ENCODE measurements around the gene PRDM8. TPM values are rescaled to one million over a fixed set of nuclear protein-coding genes. Genes with fewer than 3 reads are reported as not detected.
"Not testable (repeated sequence)": the region's sequence is repeated elsewhere in the genome, so short reads cannot be mapped to it uniquely, and the experiment has no call there.

The PRDM8 gene
- total RNA-seq, 2 experiments from 2014 or later, result 18.9 to 21.9 TPM

DNA sequence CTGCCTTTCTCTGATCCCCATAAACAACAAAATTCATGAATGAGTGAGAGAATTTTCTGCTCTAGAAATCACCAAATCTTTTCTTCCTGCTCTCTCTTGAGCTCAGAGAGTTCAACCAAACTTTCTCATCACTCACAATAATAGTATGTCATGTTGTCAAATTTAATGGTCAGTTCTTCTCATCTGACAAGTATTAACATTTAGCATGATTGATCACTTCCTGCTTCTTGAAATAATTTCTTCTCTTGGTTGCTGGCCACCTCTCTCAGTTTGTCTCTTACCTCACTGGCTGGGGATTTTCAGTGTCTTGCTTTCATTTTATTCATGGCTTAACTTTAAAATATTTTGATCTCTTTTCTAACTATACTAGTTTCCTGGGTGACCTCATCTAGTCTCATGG, 43.7 kb downstream of the PRDM8 start:
- Mint-ChIP-seq H3K36me3 (ENCODE audit: low read depth) (no peaks in the 10 kb centered on the region), H3K4me3 (no peak overlapping the region), H3K9me3 (no peaks in the 10 kb centered on the region), H3K27ac (no peak overlapping the region), H3K4me1 (no peaks in the 10 kb centered on the region), H3K27me3 (peaks cover 11% of the 10 kb centered on the region)
- no peak for DNase-seq
- ChIA-PET CTCF (no interaction called here), POLR2A (no interaction called here)

DNA sequence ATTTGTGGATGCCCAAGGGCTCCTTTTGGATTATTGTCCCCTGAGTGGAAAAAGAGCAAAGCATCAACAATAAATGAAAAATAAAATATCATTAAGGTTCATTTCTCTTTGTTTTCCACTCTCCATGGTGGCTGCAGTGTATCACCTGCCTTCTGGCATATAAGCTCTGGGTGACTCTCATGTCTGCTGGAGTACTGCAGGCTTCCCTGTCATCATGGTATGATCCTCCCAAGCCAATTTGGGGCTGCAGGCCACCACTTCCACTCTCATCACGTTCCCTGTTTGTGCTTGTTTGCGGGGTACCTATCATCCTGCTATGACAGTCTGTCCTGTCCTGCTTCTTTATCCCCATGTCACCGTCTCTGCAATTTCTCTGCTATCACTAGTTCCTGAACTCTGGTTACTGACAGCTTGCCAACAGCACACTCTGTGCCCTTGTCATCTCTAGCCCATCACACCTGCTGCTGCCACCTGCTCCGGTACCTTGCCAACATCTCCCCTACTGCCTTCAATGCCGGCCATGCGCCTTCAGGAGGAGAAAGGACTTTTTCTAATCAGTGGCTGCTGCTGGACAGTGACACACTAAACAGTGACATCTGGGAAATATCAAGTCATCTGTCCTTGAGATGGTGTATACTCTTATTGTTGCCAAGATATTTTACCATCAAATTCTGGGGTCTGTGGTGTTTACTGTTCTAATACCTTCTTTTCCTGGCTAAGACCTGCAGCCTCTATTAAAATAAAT, 46.1 kb downstream of the PRDM8 start:
- CTCF ChIA-PET, result no interaction called here
- Mint-ChIP-seq H3K4me1 (no peaks in the 10 kb centered on the region), H3K4me3 (no peak overlapping the region), H3K36me3 (ENCODE audit: low read depth) (no peaks in the 10 kb centered on the region), H3K9me3 (no peaks in the 10 kb centered on the region), H3K27me3 (peaks cover 12% of the 10 kb centered on the region), H3K27ac (no peak overlapping the region)
- DNase-seq, result no peak
- POLR2A ChIA-PET, result no interaction called here

DNA sequence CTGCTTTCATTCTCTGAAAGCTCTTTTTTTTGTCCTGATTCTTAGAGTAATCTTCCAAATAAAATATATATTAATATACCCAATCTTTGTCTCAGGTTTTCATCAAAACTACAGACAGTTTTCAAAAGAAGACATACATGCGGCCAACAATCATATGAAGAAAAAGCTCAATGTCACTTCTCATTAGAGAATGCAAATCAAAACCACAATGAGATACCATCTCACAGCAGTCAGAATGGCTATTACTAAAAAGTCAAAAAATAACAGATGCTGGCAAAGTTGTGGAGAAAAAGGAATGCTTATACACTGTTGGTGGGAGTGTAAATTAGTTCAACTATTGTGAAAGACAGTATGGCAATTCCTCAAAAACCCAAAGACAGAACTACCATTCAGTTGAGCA, 50.2 kb downstream of the PRDM8 start:
- CTCF ChIA-PET; H3K36me3 Mint-ChIP-seq (ENCODE audit: low read depth); POLR2A ChIA-PET; H3K4me3 Mint-ChIP-seq; H3K4me1 Mint-ChIP-seq; H3K9me3 Mint-ChIP-seq; DNase-seq; H3K27ac Mint-ChIP-seq: not testable (repeated sequence)
- H3K27me3 Mint-ChIP-seq, result peaks cover 14% of the 10 kb centered on the region

DNA sequence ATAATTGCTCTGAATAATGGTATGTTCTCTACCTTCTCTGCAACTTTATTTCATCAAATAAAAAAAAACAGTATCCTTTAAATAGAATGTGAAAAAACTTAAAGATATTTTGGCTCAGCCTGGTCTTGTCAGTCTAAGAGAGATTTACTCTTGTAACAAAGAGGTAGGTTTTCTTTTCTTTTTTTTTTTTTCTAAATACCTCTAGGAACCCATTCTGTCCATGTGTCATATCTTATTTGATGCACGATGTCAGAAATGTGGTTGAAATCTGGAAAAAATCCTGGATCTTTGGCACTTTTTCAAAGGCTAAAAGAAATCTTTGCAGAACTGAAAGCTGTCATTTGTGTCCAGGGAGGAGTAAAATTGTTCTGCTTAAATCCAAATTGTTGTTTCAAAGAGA, 51.8 kb downstream of the PRDM8 start:
- Mint-ChIP-seq H3K27ac (no peak overlapping the region), H3K27me3 (peaks cover 9% of the 10 kb centered on the region), H3K9me3 (no peaks in the 10 kb centered on the region), H3K4me1 (no peaks in the 10 kb centered on the region), H3K36me3 (ENCODE audit: low read depth) (no peaks in the 10 kb centered on the region), H3K4me3 (no peak overlapping the region)
- ChIA-PET POLR2A (no interaction called here), CTCF (no interaction called here)
- no peak for DNase-seq

DNA sequence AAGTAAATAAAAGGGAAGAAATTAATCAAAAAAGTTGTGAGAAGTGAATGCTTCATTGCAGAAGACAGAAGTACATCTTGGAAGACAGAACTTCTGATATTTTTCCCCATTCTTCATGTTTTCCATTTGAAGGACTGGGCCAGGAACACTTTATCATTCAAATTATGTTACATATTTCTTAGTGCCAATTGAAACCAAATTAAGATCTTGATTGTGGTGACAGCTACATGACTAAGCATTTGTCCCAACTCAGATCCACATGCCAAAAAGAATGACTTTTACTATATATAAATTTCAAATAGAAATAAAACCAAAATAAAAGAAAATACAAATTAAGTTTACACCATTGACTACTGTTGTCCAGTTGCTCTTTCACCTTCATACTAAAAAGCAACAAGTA, 55.1 kb downstream of the PRDM8 start:
- Mint-ChIP-seq H3K4me3 (no peak overlapping the region), H3K9me3 (no peaks in the 10 kb centered on the region), H3K27ac (no peak overlapping the region), H3K36me3 (ENCODE audit: low read depth) (no peaks in the 10 kb centered on the region), H3K27me3 (peaks cover 14% of the 10 kb centered on the region), H3K4me1 (no peaks in the 10 kb centered on the region)
- ChIA-PET CTCF (interaction anchor here (0.6 to 1.1 kb wide), 2 partner anchors 50 to 426 kb away, joined by 3 read pairs; no protein-coding TSS in a partner anchor), POLR2A (no interaction called here)
- no peak for DNase-seq

DNA sequence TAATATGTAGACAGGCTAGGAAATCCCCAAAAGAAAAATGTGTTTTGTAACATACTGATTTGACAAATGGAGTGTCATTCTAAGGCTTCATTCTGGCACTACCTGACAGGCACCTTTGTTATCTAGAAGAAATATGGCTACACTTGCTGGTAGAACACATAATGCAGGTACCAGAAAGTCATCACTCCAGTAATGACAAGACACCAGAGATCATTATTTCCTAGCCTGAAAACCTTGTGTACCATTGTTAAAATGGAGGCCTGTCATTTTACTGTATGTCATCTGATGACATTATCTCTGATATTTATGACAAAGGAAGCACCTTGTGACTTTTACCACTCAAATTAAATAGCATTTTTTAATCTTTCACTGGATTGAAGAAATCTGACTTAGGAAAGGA, 55.6 kb downstream of the PRDM8 start:
- H3K27ac Mint-ChIP-seq, result no peak overlapping the region
- H3K4me3 Mint-ChIP-seq, result no peak overlapping the region
- POLR2A ChIA-PET, result no interaction called here
- no peak for DNase-seq
- H3K27me3 Mint-ChIP-seq, result peaks cover 16% of the 10 kb centered on the region
- no peaks in the 10 kb centered on the region for H3K4me1 Mint-ChIP-seq
- H3K36me3 Mint-ChIP-seq (ENCODE audit: low read depth), result no peaks in the 10 kb centered on the region
- CTCF ChIA-PET, result interaction anchor here (0.6 kb wide), 1 partner anchor 425 kb away, joined by 3 read pairs; no protein-coding TSS in a partner anchor
- H3K9me3 Mint-ChIP-seq, result no peaks in the 10 kb centered on the region

DNA sequence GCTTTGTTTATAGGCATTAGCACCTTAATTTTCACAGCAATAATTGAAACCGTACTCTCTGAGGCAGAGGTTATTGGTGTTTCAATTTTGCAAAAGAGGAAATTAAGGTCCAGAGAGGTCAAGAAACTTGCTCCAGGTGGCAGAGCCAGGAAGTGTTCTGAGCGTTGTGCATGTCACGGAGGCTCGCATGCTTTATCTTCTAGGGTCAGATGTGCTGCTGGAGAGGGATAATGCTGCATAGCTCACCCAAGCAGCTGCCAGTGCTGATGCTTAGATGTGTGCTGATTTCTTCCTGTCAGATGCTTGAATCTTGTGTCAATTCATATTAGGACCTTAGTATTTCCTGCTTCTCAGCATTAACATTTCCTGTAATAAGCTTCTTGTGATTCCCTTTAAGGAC, 56.2 kb downstream of the PRDM8 start:
- CTCF ChIA-PET, result no interaction called here
- Mint-ChIP-seq H3K9me3 (no peaks in the 10 kb centered on the region), H3K36me3 (ENCODE audit: low read depth) (no peaks in the 10 kb centered on the region), H3K4me3 (no peak overlapping the region), H3K27me3 (peaks cover 16% of the 10 kb centered on the region), H3K27ac (no peak overlapping the region), H3K4me1 (no peaks in the 10 kb centered on the region)
- POLR2A ChIA-PET, result no interaction called here
- no peak for DNase-seq

Other genes with a start within 250 kb of the PRDM8 start
- gene ANTXR2, start 124.3 kb upstream of the PRDM8 start, total RNA-seq, result 100 to 1,000 TPM; 113 to 114 TPM
- not detected for gene FGF5, start 69.2 kb downstream of the PRDM8 start, total RNA-seq
- gene CFAP299, start 138.2 kb downstream of the PRDM8 start, total RNA-seq, result not detected

Measured in activated CD4-positive, alpha-beta memory T cell treated with anti-CD3 and anti-CD28 coated beads, Interleukin-2, amount 10 ng/mL, durations not matched to agents 7 days and 5 days (primary cell).